Vagina (tissue), 2 donors: ENCODE results near the gene QRICH1. TPM values are rescaled to one million over a fixed set of nuclear protein-coding genes. Genes with fewer than 3 reads are reported as not detected.

Experiments used
- DNase-seq, 2 donors: peaks; one replicate each; pipeline ENCODE4 v3.0.0-alpha.2; 2017; ENCODE audit errors: extremely low spot score in 2 of 2
- H3K27ac ChIP-seq: fragments of 200-600 bp; sonication (generic); one replicate; pipeline ENCODE4 v1.5.1; 2019
- H3K27me3 ChIP-seq: fragments of 200-600 bp; sonication (generic); one replicate; pipeline ENCODE4 v1.5.1; 2019
- H3K36me3 ChIP-seq, 2 donors: fragments of 200-600 bp; sonication (generic); one replicate each; pipeline ENCODE4 v1.5.1; 2017 to 2019
- H3K4me1 ChIP-seq: fragments of 200-600 bp; sonication (generic); one replicate; pipeline ENCODE4 v1.5.1; 2019
- H3K4me3 ChIP-seq, 2 donors: fragments of 200-600 bp; sonication (generic); 1 replicate in 1 of 2; 2 replicates in 1 of 2; pipeline ENCODE4 v1.5.1; 2016 to 2019
- H3K9me3 ChIP-seq: fragments of 200-600 bp; sonication (generic); one replicate; pipeline ENCODE4 v1.5.1; 2019
- POLR2A ChIP-seq, 2 donors: fragments of 450-650 bp; IDR thresholded peaks; one replicate each; pipeline ENCODE4 v1.6.1; 2017; ENCODE audit warnings: antibody characterized with exemption in 2 of 2, mild to moderate bottlenecking in 2 of 2, moderate library complexity in 2 of 2
- POLR2AphosphoS5 ChIP-seq, 2 donors: sonication (generic); formaldehyde crosslinking; IDR thresholded peaks; one replicate each; pipeline ENCODE4 v1.9.0; 2017; ENCODE audit warnings: antibody characterized with exemption in 2 of 2, mild to moderate bottlenecking in 2 of 2, low read depth in 1 of 2; ENCODE audit not compliant: insufficient read depth in 1 of 2
- intact Hi-C: fragments of 100-400 bp; cut with DNase I; formaldehyde crosslinking; loops from one replicate; pipeline ENCODE4 v1.15.1; 2023
- total RNA-seq: library from RNA; depleted of rRNA; stranded (reverse); fragments of >200 nt; gene quantifications from one replicate; pipeline ENCODE4 v1.2.3, GENCODE V29; 2016
- TF ChIP-seq, protein P1 (sequence below), 3 experiments: fragments of 450-650 bp in 2 of 3; fragments of 200-600 bp in 1 of 3; sonication (generic) in 1 of 3; IDR thresholded peaks; one replicate each; pipeline ENCODE4 v1.5.1; 2017 to 2019; ENCODE audit warnings: antibody characterized with exemption in 3 of 3, mild to moderate bottlenecking in 2 of 3, moderate library complexity in 2 of 3

QRICH1 gene
- total RNA-seq, 1 donor from 2014 or later, result 124 TPM

DNA sequence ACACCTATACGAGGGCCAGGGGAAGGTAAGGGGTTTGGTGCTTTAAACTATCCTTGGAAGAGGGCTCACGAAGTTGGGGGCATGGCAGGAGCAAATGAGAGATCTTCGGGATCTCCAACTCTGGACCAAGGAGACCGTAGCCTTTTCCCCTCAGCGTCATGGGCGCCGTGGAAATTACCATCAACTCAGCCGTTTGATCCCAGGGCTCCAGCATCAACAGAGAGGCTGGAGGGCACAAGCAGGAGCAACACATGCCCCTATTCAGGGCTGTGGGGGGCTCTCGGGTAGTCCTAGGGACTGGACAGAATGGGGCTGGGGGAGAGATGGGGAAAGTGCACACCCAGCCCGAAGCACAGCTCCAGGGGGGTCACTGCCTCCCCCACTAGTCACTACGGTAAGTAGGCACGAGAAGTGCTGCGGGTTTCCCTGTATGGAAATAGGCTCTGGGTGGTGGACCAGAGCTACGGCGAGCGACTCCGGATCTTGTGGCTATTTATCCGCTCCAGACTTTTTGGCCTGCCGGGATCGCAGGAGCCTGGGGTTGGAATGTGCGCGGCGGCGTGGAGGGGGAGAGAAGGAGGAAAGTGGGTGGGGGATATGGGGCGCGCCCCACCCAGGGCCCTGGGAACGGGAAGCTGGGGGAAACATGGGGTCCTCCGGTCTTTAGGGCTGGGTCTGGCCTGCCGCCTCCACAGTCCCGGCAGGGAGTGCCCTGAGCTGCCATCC lies 39.5 kb upstream of the QRICH1 start:
- intact Hi-C loops, result no loop called here

GRCh38 chr3:49132437-49133225 lies 38.8 kb upstream of the QRICH1 start, which contains the start of gene LAMB2:
Gene LAMB2 (minus strand): TSS chr3:49133050. CDS start chr3:49132867, 183 bp downstream.
- H3K4me1 ChIP-seq, result peaks cover 34% of the 10 kb centered on the region
- H3K9me3 ChIP-seq, result no peaks in the 10 kb centered on the region
- no peaks in the 10 kb centered on the region for H3K27me3 ChIP-seq
- H3K36me3 ChIP-seq, result peaks cover 0 to 13% of the 10 kb centered on the region in 2 donors
- H3K4me3 ChIP-seq, result peak within 1 kb of the TSS; percentile 87 to 90
- TF ChIP-seq, protein P1, sequence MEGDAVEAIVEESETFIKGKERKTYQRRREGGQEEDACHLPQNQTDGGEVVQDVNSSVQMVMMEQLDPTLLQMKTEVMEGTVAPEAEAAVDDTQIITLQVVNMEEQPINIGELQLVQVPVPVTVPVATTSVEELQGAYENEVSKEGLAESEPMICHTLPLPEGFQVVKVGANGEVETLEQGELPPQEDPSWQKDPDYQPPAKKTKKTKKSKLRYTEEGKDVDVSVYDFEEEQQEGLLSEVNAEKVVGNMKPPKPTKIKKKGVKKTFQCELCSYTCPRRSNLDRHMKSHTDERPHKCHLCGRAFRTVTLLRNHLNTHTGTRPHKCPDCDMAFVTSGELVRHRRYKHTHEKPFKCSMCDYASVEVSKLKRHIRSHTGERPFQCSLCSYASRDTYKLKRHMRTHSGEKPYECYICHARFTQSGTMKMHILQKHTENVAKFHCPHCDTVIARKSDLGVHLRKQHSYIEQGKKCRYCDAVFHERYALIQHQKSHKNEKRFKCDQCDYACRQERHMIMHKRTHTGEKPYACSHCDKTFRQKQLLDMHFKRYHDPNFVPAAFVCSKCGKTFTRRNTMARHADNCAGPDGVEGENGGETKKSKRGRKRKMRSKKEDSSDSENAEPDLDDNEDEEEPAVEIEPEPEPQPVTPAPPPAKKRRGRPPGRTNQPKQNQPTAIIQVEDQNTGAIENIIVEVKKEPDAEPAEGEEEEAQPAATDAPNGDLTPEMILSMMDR (IDR thresholded peaks at IDR 0.05), result peak in 1 of 3 experiments; percentile 15
- TF ChIP-seq POLR2A (IDR thresholded peaks at IDR 0.05) (peak in 1 of 2 donors; percentile 24), POLR2AphosphoS5 (IDR thresholded peaks at IDR 0.05; ENCODE audit: insufficient read depth in 1 of 2, low read depth in 1 of 2) (peak; percentile 80 to 82)
- intact Hi-C loops, result no loop called here
- H3K27ac ChIP-seq, result peak within 1 kb of the TSS; percentile 93
- DNase-seq, result no peak

More for the DNA sequence above, 39.5 kb upstream of the QRICH1 start:
- Histone ChIP-seq H3K27ac (peak overlapping the region; percentile 93), H3K9me3 (no peaks in the 10 kb centered on the region), H3K4me1 (peaks cover 34% of the 10 kb centered on the region), H3K27me3 (no peaks in the 10 kb centered on the region), H3K36me3 (peaks cover 0 to 9% of the 10 kb centered on the region in 2 donors), H3K4me3 (peak overlapping the region; percentile 87 to 90)
- no peak for DNase-seq
- TF ChIP-seq POLR2A (IDR thresholded peaks at IDR 0.05), result peak in 1 of 2 donors; percentile 31
- peak; percentile 43 to 52 for TF ChIP-seq POLR2AphosphoS5 (IDR thresholded peaks at IDR 0.05; ENCODE audit: insufficient read depth in 1 of 2, low read depth in 1 of 2)
- TF ChIP-seq, protein P1 (IDR thresholded peaks at IDR 0.05), result no peak

- no peak for DNase-seq
- H3K4me1 ChIP-seq, result peaks cover 34% of the 10 kb centered on the region
Measured at GRCh38 chr3:49132073-49132436, 38.2 kb upstream of the QRICH1 start.

DNA sequence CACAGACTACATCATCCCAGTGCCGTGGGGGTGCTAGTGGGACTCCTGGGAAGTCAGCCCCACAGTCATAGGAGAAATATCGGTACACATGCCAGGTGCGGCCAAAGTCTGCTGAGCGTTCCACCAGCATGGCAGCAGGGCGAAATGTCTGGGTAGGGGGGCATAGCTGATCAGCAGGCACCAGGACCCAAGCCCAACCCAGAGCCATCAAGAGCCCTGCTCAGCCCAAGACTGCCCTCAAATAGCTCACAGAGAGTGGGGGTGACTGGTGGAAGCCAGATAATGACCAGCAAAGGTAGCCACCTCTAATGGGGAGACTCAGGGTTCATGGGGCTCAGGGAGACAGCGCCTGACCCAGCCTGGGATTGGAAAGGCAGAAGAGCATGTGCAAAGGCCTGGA lies 37.7 kb upstream of the QRICH1 start:
- Histone ChIP-seq H3K36me3 (peaks cover 0 to 14% of the 10 kb centered on the region in 2 donors), H3K27ac (no peak overlapping the region), H3K4me1 (peaks cover 34% of the 10 kb centered on the region), H3K4me3 (peak overlapping the region; percentile 87 to 90), H3K9me3 (no peaks in the 10 kb centered on the region), H3K27me3 (no peaks in the 10 kb centered on the region)
- DNase-seq, result no peak
- no peak for TF ChIP-seq POLR2AphosphoS5 (IDR thresholded peaks at IDR 0.05; ENCODE audit: insufficient read depth in 1 of 2, low read depth in 1 of 2)
- TF ChIP-seq POLR2A (IDR thresholded peaks at IDR 0.05), result no peak
- TF ChIP-seq, protein P1 (IDR thresholded peaks at IDR 0.05), result no peak
- intact Hi-C loops, result no loop called here

More at GRCh38 chr3:49132073-49132436, 38.2 kb upstream of the QRICH1 start:
- H3K9me3 ChIP-seq, result no peaks in the 10 kb centered on the region
- no peaks in the 10 kb centered on the region for H3K27me3 ChIP-seq
- peak overlapping the region; percentile 93 for H3K27ac ChIP-seq
- peaks cover 0 to 13% of the 10 kb centered on the region in 2 donors for H3K36me3 ChIP-seq
- peak overlapping the region; percentile 87 to 90 for H3K4me3 ChIP-seq
- intact Hi-C loops, result no loop called here
- TF ChIP-seq POLR2A (IDR thresholded peaks at IDR 0.05) (no peak), POLR2AphosphoS5 (IDR thresholded peaks at IDR 0.05; ENCODE audit: insufficient read depth in 1 of 2, low read depth in 1 of 2) (no peak)
- TF ChIP-seq, protein P1 (IDR thresholded peaks at IDR 0.05), result no peak
